DMS53 treated with DMSO at 0.1 percent for 48 hours (cell line): ENCODE data around the gene ITGA1.

Source experiments
- DNase-seq: peaks from one replicate; lab custom pipeline; 2025; ENCODE audit not compliant: unreplicated experiment; lab: John Stamatoyannopoulos, UW

The ITGA1 gene

GRCh38 chr5:52990528-52990925 is 202.8 kb downstream of the ITGA1 start:
- DNase-seq, result no peak

GRCh38 chr5:52993367-52993766 is 205.7 kb downstream of the ITGA1 start:
- DNase-seq, result no peak

- DNase-seq, result no peak
Observed at GRCh38 chr5:52994266-52994665, 206.6 kb downstream of the ITGA1 start.

- DNase-seq, result no peak
Observed at GRCh38 chr5:52995095-52995494, 207.4 kb downstream of the ITGA1 start.

- DNase-seq, result no peak
Observed at GRCh38 chr5:52995914-52996313, 208.2 kb downstream of the ITGA1 start.

- DNase-seq, result no peak
Observed at GRCh38 chr5:52996979-52997378, 209.3 kb downstream of the ITGA1 start.

GRCh38 chr5:52997424-52997823 is 209.7 kb downstream of the ITGA1 start:
- peak; percentile 55 for DNase-seq

- no peak for DNase-seq
Observed at GRCh38 chr5:52998552-52999313, 211.0 kb downstream of the ITGA1 start.

GRCh38 chr5:52999344-52999949 is 211.7 kb downstream of the ITGA1 start:
- DNase-seq, result no peak

- DNase-seq, result no peak
Observed at GRCh38 chr5:53001541-53001940, 213.8 kb downstream of the ITGA1 start.

GRCh38 chr5:53002491-53002890 is 214.8 kb downstream of the ITGA1 start:
- DNase-seq, result no peak

- DNase-seq, result no peak
Observed at GRCh38 chr5:53003144-53003543, 215.4 kb downstream of the ITGA1 start.

- DNase-seq, result no peak
Observed at GRCh38 chr5:53006911-53007890, 219.5 kb downstream of the ITGA1 start.

GRCh38 chr5:53008751-53009150 is 221.0 kb downstream of the ITGA1 start:
- DNase-seq, result no peak
